ENCODE results near the gene OTOP1. TPM values are rescaled to one million over a fixed set of nuclear protein-coding genes. Genes with fewer than 3 reads are reported as not detected.
"Not testable (repeated sequence)": the region's sequence is repeated elsewhere in the genome, so short reads cannot be mapped to it uniquely, and the experiment has no call there.

Gene OTOP1
- total RNA-seq, 1 donor from 2014 or later, result 0.32 TPM

GRCh38 chr4:4162186-4162585, 64.5 kb downstream of the OTOP1 start:
- not testable (repeated sequence) for ATAC-seq

GRCh38 chr4:4160956-4161665, 65.6 kb downstream of the OTOP1 start:
- ATAC-seq, result not testable (repeated sequence)

DNA sequence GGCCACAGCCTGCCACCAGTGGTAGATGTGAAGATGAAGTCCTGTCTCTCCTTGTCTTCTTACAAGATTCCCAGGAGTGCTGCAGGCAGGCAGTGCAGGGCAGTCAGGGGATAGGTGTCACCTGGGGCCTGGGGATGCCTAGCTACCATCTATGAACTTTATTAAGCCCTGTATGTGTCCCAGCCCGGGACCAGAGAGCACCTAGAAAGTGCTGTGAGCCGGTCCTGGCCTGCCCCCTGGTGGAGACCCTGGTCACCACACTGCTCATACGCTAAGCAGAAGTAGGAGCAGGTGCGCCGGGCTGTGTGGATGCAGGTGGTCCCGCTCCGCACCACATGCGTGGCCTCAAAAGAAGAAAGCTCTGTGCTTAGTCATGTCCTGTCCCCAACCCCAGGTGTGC, 81.1 kb downstream of the OTOP1 start:
- ATAC-seq, result not testable (repeated sequence)

- not testable (repeated sequence) for ATAC-seq
Observed at GRCh38 chr4:4143376-4143775, 83.4 kb downstream of the OTOP1 start.

DNA sequence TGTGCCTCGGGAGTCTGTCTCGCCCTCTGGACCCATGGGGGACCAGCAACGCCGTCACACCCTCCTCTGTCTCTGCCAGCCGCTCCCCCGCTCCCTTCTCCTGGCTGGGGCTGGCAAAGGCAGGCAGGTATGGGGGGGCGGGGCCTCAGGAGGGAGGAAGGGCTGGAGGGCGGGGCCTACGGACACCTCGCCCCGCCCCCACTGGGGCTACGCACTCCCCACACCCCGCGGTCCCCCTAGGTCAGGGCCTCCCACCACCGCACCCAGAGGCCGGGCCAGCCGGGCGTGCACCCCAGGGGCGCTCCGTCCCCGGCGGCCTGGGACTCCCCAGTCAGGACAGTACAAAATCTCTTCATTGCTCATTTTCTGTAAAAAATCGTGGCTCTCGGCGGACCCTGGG, 84.0 kb downstream of the OTOP1 start:
- not testable (repeated sequence) for ATAC-seq

- not testable (repeated sequence) for ATAC-seq
Observed at GRCh38 chr4:4141186-4141585, 85.5 kb downstream of the OTOP1 start.

Other genes with a start within 250 kb of the OTOP1 start
- 12.0 TPM for gene TMEM128, start 21.3 kb upstream of the OTOP1 start, total RNA-seq
- 16.1 TPM for gene LYAR, start 63.2 kb upstream of the OTOP1 start, total RNA-seq
- gene ZBTB49, start 63.3 kb upstream of the OTOP1 start, total RNA-seq, result 4.2 TPM
- gene NSG1, start 160.2 kb upstream of the OTOP1 start, total RNA-seq, result 58.5 TPM